ENCODE results near the gene DSCAM.

The DSCAM gene

DNA sequence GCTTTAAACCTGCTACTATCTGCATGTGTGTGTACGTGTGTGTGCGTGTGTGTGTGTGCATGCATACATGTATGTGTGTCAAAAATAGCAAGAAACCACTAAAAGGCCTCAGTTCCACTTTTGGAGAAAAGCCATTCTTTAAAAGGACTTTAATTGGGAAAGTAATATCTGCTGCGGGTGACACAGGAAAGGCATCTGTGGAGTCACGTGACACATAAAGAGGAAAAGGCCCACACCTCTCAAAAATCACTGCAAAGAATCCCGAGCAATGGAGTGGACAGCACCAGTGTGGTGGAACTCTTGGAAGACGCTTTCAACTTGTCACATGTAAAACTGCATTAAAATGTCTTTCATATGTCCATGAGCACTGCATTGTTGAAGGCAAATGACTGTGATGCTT is 63.6 kb downstream of the DSCAM start:
- Histone ChIP-seq H3K4me3 (replicated peaks; ENCODE audit: insufficient read depth, low read length) (no peak overlapping the region), H3K27ac (replicated peaks) (no peak overlapping the region), H3K27me3 (ENCODE audit: insufficient read depth, poor library complexity, severe bottlenecking) (no peaks in the 10 kb centered on the region)
- DNase-seq (ENCODE audit: low read depth in 1 of 2, low spot score in 1 of 2): no peak
- no peak for TF ChIP-seq SPI1 (IDR thresholded peaks at IDR 0.05; ENCODE audit: borderline replicate concordance, low read depth)
- TF ChIP-seq, protein P1, sequence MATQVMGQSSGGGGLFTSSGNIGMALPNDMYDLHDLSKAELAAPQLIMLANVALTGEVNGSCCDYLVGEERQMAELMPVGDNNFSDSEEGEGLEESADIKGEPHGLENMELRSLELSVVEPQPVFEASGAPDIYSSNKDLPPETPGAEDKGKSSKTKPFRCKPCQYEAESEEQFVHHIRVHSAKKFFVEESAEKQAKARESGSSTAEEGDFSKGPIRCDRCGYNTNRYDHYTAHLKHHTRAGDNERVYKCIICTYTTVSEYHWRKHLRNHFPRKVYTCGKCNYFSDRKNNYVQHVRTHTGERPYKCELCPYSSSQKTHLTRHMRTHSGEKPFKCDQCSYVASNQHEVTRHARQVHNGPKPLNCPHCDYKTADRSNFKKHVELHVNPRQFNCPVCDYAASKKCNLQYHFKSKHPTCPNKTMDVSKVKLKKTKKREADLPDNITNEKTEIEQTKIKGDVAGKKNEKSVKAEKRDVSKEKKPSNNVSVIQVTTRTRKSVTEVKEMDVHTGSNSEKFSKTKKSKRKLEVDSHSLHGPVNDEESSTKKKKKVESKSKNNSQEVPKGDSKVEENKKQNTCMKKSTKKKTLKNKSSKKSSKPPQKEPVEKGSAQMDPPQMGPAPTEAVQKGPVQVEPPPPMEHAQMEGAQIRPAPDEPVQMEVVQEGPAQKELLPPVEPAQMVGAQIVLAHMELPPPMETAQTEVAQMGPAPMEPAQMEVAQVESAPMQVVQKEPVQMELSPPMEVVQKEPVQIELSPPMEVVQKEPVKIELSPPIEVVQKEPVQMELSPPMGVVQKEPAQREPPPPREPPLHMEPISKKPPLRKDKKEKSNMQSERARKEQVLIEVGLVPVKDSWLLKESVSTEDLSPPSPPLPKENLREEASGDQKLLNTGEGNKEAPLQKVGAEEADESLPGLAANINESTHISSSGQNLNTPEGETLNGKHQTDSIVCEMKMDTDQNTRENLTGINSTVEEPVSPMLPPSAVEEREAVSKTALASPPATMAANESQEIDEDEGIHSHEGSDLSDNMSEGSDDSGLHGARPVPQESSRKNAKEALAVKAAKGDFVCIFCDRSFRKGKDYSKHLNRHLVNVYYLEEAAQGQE (IDR thresholded peaks at IDR 0.05; ENCODE audit: insufficient replicate concordance, low read depth): no peak
- TF ChIP-seq, protein P2, sequence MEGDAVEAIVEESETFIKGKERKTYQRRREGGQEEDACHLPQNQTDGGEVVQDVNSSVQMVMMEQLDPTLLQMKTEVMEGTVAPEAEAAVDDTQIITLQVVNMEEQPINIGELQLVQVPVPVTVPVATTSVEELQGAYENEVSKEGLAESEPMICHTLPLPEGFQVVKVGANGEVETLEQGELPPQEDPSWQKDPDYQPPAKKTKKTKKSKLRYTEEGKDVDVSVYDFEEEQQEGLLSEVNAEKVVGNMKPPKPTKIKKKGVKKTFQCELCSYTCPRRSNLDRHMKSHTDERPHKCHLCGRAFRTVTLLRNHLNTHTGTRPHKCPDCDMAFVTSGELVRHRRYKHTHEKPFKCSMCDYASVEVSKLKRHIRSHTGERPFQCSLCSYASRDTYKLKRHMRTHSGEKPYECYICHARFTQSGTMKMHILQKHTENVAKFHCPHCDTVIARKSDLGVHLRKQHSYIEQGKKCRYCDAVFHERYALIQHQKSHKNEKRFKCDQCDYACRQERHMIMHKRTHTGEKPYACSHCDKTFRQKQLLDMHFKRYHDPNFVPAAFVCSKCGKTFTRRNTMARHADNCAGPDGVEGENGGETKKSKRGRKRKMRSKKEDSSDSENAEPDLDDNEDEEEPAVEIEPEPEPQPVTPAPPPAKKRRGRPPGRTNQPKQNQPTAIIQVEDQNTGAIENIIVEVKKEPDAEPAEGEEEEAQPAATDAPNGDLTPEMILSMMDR (IDR thresholded peaks at IDR 0.05; ENCODE audit: insufficient read depth, low read length): no peak
- TF ChIP-seq POLR2AphosphoS5 (IDR thresholded peaks at IDR 0.05; ENCODE audit: low read depth): no peak
- TF ChIP-seq GABPA (IDR thresholded peaks at IDR 0.05; ENCODE audit: low read depth): no peak

DNA sequence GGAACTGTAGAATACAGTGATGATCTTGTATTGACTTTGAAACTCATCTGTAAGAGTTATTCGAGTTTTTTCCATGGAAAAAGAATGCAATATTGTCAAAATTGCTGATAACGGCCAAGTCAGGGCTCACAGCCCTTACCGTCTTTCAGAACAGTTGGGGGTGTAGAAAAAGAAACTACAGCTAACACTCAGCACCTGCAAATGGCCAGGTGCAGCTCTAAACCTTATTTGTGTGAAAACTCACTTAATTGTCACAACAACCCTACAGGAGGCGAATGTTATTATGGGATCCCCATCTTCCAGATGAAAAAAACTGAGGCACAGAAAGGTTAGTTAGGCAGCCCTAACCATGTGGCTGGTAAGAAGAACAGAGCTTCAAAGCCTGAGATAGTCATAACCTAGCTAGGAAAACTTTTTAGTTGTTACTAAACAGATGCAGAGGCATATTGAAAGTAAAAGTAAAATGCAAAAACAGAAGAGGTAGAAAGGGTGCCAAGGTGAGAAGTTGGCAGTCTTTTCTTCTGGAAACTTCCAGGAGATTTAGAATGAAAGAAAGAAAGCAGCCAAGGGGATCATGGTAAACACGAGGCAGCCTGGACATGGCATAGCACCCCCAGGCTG is 76.4 kb downstream of the DSCAM start:
- no peak overlapping the region for H3K4me3 ChIP-seq (replicated peaks; ENCODE audit: insufficient read depth, low read length)
- no peak for DNase-seq (ENCODE audit: low read depth in 1 of 2, low spot score in 1 of 2)
- TF ChIP-seq POLR2AphosphoS5 (IDR thresholded peaks at IDR 0.05; ENCODE audit: low read depth): no peak
- TF ChIP-seq, protein P2 (IDR thresholded peaks at IDR 0.05; ENCODE audit: insufficient read depth, low read length): no peak
- TF ChIP-seq, protein P1 (IDR thresholded peaks at IDR 0.05; ENCODE audit: insufficient replicate concordance, low read depth): no peak
- no peak for TF ChIP-seq GABPA (IDR thresholded peaks at IDR 0.05; ENCODE audit: low read depth)
- no peak for TF ChIP-seq SPI1 (IDR thresholded peaks at IDR 0.05; ENCODE audit: borderline replicate concordance, low read depth)
- H3K27ac ChIP-seq (replicated peaks): no peak overlapping the region
- H3K27me3 ChIP-seq (ENCODE audit: insufficient read depth, poor library complexity, severe bottlenecking): no peaks in the 10 kb centered on the region

DNA sequence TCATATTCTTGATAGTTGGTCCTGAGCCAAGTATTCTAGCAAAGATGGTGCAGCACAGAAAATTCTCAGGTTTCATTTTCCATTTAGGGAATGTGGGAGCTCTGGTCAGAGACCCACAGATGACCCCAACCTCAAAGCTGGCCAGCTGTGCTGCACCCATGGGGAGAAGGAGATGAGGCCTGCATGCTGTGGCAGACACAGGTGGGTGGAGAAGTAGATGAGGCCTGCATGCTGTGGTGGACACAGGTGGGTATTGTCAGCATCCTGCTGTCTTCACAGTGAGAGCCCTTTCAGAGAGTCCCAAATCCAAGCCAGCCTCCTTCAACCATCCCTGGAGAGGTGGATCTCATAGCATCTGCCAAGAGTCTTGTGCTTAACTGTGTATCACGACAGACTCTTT is 77.7 kb downstream of the DSCAM start:
- H3K27me3 ChIP-seq (ENCODE audit: insufficient read depth, poor library complexity, severe bottlenecking): no peaks in the 10 kb centered on the region
- no peak for DNase-seq (ENCODE audit: low read depth in 1 of 2, low spot score in 1 of 2)
- H3K27ac ChIP-seq (replicated peaks): no peak overlapping the region
- TF ChIP-seq, protein P1 (IDR thresholded peaks at IDR 0.05; ENCODE audit: insufficient replicate concordance, low read depth): no peak
- TF ChIP-seq, protein P2 (IDR thresholded peaks at IDR 0.05; ENCODE audit: insufficient read depth, low read length): no peak
- H3K4me3 ChIP-seq (replicated peaks; ENCODE audit: insufficient read depth, low read length): no peak overlapping the region
